Measurements from ENCODE around the gene DLG2.

- TF ChIP-seq, protein P1, sequence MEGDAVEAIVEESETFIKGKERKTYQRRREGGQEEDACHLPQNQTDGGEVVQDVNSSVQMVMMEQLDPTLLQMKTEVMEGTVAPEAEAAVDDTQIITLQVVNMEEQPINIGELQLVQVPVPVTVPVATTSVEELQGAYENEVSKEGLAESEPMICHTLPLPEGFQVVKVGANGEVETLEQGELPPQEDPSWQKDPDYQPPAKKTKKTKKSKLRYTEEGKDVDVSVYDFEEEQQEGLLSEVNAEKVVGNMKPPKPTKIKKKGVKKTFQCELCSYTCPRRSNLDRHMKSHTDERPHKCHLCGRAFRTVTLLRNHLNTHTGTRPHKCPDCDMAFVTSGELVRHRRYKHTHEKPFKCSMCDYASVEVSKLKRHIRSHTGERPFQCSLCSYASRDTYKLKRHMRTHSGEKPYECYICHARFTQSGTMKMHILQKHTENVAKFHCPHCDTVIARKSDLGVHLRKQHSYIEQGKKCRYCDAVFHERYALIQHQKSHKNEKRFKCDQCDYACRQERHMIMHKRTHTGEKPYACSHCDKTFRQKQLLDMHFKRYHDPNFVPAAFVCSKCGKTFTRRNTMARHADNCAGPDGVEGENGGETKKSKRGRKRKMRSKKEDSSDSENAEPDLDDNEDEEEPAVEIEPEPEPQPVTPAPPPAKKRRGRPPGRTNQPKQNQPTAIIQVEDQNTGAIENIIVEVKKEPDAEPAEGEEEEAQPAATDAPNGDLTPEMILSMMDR (IDR thresholded peaks at IDR 0.05) = no peak
- no peak for TF ChIP-seq POLR2A (IDR thresholded peaks at IDR 0.05)
Measured at GRCh38 chr11:83663446-83663845, 1963.7 kb downstream of the DLG2 start.
